ENCODE results near the gene MAGEA8. TPM values are rescaled to one million over a fixed set of nuclear protein-coding genes. Genes with fewer than 3 reads are reported as not detected.
"Not testable (repeated sequence)": the region's sequence is repeated elsewhere in the genome, so short reads cannot be mapped to it uniquely, and the experiment has no call there.

Gene MAGEA8
- total RNA-seq, 2 donors from 2014 or later: not detected

- Histone ChIP-seq H3K4me3 (no peak overlapping the region), H3K36me3 (replicated peaks in 1 of 2; ENCODE audit: insufficient read depth in 1 of 2, low read depth in 2 of 2) (no peaks in the 10 kb centered on the region), H3K27me3 (no peaks in the 10 kb centered on the region), H3K4me1 (no peaks in the 10 kb centered on the region), H3K27ac (no peak overlapping the region), H3K9me3 (no peaks in the 10 kb centered on the region)
- DNase-seq: no peak
- WGBS, 2 donors: 62 to 86% methylated on average over 4 of the region's 4 CpGs
- intact Hi-C loops (cut with DNase I): no loop called here
- TF ChIP-seq POLR2A (IDR thresholded peaks at IDR 0.05): no peak
- TF ChIP-seq CTCF (IDR thresholded peaks at IDR 0.05): no peak
- no peak for ATAC-seq
These were observed 3.3 kb upstream of the MAGEA8 start for GRCh38 chrX:149877636-149878035.

GRCh38 chrX:149890828-149891227 is 9.8 kb downstream of the MAGEA8 start:
- H3K27ac ChIP-seq; H3K4me1 ChIP-seq; ATAC-seq; H3K36me3 ChIP-seq (replicated peaks in 1 of 2; ENCODE audit: insufficient read depth in 1 of 2, low read depth in 2 of 2); H3K9me3 ChIP-seq; H3K27me3 ChIP-seq; DNase-seq; H3K4me3 ChIP-seq; intact Hi-C loops (cut with DNase I): not testable (repeated sequence)
- WGBS, 2 donors: 90 to 91% methylated on average over 1 to 2 of the region's 2 CpGs

GRCh38 chrX:149898554-149898953 is 17.6 kb downstream of the MAGEA8 start:
- Histone ChIP-seq H3K4me1 (no peaks in the 10 kb centered on the region), H3K4me3 (no peak overlapping the region), H3K27me3 (no peaks in the 10 kb centered on the region), H3K36me3 (replicated peaks in 1 of 2; ENCODE audit: insufficient read depth in 1 of 2, low read depth in 2 of 2) (no peaks in the 10 kb centered on the region), H3K9me3 (no peaks in the 10 kb centered on the region), H3K27ac (no peak overlapping the region)
- no peak for DNase-seq
- 71 to 88% methylated on average over 1 of the region's 1 CpG for WGBS, 2 donors
- intact Hi-C loops (cut with DNase I): no loop called here
- no peak for ATAC-seq
- TF ChIP-seq CTCF (IDR thresholded peaks at IDR 0.05): no peak
- no peak for TF ChIP-seq POLR2A (IDR thresholded peaks at IDR 0.05)

GRCh38 chrX:149903889-149904748 is 23.1 kb downstream of the MAGEA8 start:
- ATAC-seq (no peak), DNase-seq (no peak)
- no peaks in the 10 kb centered on the region for H3K4me1 ChIP-seq
- H3K9me3 ChIP-seq: no peaks in the 10 kb centered on the region
- H3K27ac ChIP-seq: no peak overlapping the region
- no peaks in the 10 kb centered on the region for H3K27me3 ChIP-seq
- H3K36me3 ChIP-seq (replicated peaks in 1 of 2; ENCODE audit: insufficient read depth in 1 of 2, low read depth in 2 of 2): no peaks in the 10 kb centered on the region
- WGBS, 2 donors: 5 to 9% methylated on average over 5 to 6 of the region's 6 CpGs
- intact Hi-C loops (cut with DNase I): no loop called here
- peak in 3 of 7 experiments; percentile 8 to 17 (median 12) for TF ChIP-seq CTCF (IDR thresholded peaks at IDR 0.05)
- TF ChIP-seq POLR2A (IDR thresholded peaks at IDR 0.05): no peak
- H3K4me3 ChIP-seq: no peak overlapping the region

- Histone ChIP-seq H3K27me3 (no peaks in the 10 kb centered on the region), H3K4me1 (no peaks in the 10 kb centered on the region), H3K36me3 (replicated peaks in 1 of 2; ENCODE audit: insufficient read depth in 1 of 2, low read depth in 2 of 2) (no peaks in the 10 kb centered on the region), H3K27ac (no peak overlapping the region), H3K9me3 (no peaks in the 10 kb centered on the region), H3K4me3 (no peak overlapping the region)
- no peak for ATAC-seq
- no peak for DNase-seq
- intact Hi-C loops (cut with DNase I): no loop called here
- WGBS, 2 donors: 94 to 96% methylated on average over 3 of the region's 3 CpGs
- TF ChIP-seq POLR2A (IDR thresholded peaks at IDR 0.05) (no peak), CTCF (IDR thresholded peaks at IDR 0.05) (no peak)
These were observed 27.3 kb downstream of the MAGEA8 start for GRCh38 chrX:149908308-149908707.

Data from body of pancreas (tissue), 4 donors.